SK-N-SH (cell line): ENCODE data around the gene BSCL2. TPM values are rescaled to one million over a fixed set of nuclear protein-coding genes. Genes with fewer than 3 reads are reported as not detected.

Experiments
- CTCF ChIA-PET: fragments of 300-600, 350-600 bp; formaldehyde crosslinking; extraction: SDS; loops from one replicate; lab custom pipeline; 2021; lab: Yijun Ruan, JAX
- POLR2A ChIA-PET: fragments of 350-600 bp; sonication (Branson Sonifier 250); formaldehyde crosslinking; extraction: SDS; loops from one replicate; lab custom pipeline; 2020; ENCODE audit warnings: antibody characterized with exemption, inconsistent platforms; lab: Yijun Ruan, JAX
- DNase-seq: peaks from one replicate; pipeline ENCODE4 v3.0.0; 2012
- H2AFZ ChIP-seq: fragments of 200-600 bp; sonication (generic); 2 replicates; pipeline ENCODE4 v1.8.1; 2016; ENCODE audit warnings: antibody characterized with exemption, mild to moderate bottlenecking, low read depth
- H3F3A ChIP-seq: fragments of 200-600 bp; sonication (generic); replicated peaks from 2 replicates; pipeline ENCODE3; 2016; ENCODE audit warnings: antibody characterized with exemption, mild to moderate bottlenecking; ENCODE audit not compliant: insufficient read depth
- H3K27ac ChIP-seq, 2 experiments: fragments of 200-500 bp in 1 of 2; fragments of 200-600 bp in 1 of 2; sonication (Bioruptor generic) in 1 of 2; sonication (generic), shearing (Covaris generic) in 1 of 2; 2 replicates each; pipeline versions ENCODE4 v1.5.1 to v1.6.1; 2014 to 2016; ENCODE audit warnings: low read depth in 2 of 2, inconsistent platforms in 1 of 2, low read length in 1 of 2, mild to moderate bottlenecking in 1 of 2, mixed read lengths in 1 of 2
- H3K27me3 ChIP-seq: fragments of 200-600 bp; sonication (generic), shearing (Covaris generic); 2 replicates; pipeline ENCODE4 v1.6.1; 2016; ENCODE audit warnings: mixed run types; ENCODE audit not compliant: insufficient read depth
- H3K36me3 ChIP-seq, 2 experiments: fragments of 200-500 bp in 1 of 2; fragments of 200-600 bp in 1 of 2; sonication (Bioruptor generic) in 1 of 2; sonication (generic) in 1 of 2; replicated peaks in 1 of 2; 2 replicates each; pipeline versions ENCODE3 to v1.5.1; 2014 to 2016; ENCODE audit warnings: low read length in 1 of 2, mild to moderate bottlenecking in 1 of 2; ENCODE audit not compliant: insufficient read depth in 2 of 2, control insufficient read depth in 1 of 2
- H3K4me1 ChIP-seq, 2 experiments: fragments of 200-500 bp in 1 of 2; fragments of 200-600 bp in 1 of 2; sonication (Bioruptor generic) in 1 of 2; sonication (generic), shearing (Covaris generic) in 1 of 2; 2 replicates each; pipeline versions ENCODE4 v1.5.1 to v1.6.1; 2014 to 2016; ENCODE audit warnings: low read depth in 1 of 2, low read length in 1 of 2, mixed run types in 1 of 2; ENCODE audit not compliant: insufficient read depth in 2 of 2, control insufficient read depth in 1 of 2
- H3K4me2 ChIP-seq: fragments of 200-600 bp; sonication (generic), shearing (Covaris generic); 2 replicates; pipeline ENCODE4 v1.6.1; 2017; ENCODE audit warnings: mixed run types
- H3K4me3 ChIP-seq, 2 experiments: fragments of 200-500 bp in 1 of 2; fragments of 200-600 bp in 1 of 2; sonication (Bioruptor generic) in 1 of 2; sonication (generic), shearing (Covaris generic) in 1 of 2; 2 replicates each; pipeline versions ENCODE4 v1.5.1 to v1.8.1; 2014 to 2016; ENCODE audit warnings: low read depth in 2 of 2, inconsistent platforms in 1 of 2, low read length in 1 of 2, mild to moderate bottlenecking in 1 of 2, mixed read lengths in 1 of 2, moderate library complexity in 1 of 2
- H3K79me2 ChIP-seq: fragments of 200-600 bp; sonication (generic); 2 replicates; pipeline ENCODE4 v1.8.1; 2017; ENCODE audit warnings: mild to moderate bottlenecking; ENCODE audit not compliant: insufficient read depth
- H3K9ac ChIP-seq: fragments of 200-600 bp; sonication (generic); 2 replicates; pipeline ENCODE4 v1.6.1; 2017; ENCODE audit warnings: mixed run types
- H3K9me2 ChIP-seq: fragments of 200-600 bp; sonication (generic); 2 replicates; pipeline ENCODE4 v1.6.1; 2017; ENCODE audit warnings: mixed run types
- H3K9me3 ChIP-seq: fragments of 200-600 bp; sonication (generic); 2 replicates; pipeline ENCODE4 v1.6.1; 2017; ENCODE audit warnings: mixed run types, mild to moderate bottlenecking, moderate library complexity
- H4K20me1 ChIP-seq: fragments of 200-600 bp; sonication (generic); 2 replicates; pipeline ENCODE4 v1.6.1; 2017; ENCODE audit warnings: mild to moderate bottlenecking, mixed run types; ENCODE audit not compliant: insufficient read depth
- CHD2 ChIP-seq: fragments of 150-350 bp; IDR thresholded peaks from 2 replicates; pipeline ENCODE4 v1.6.1; 2018; ENCODE audit warnings: low read length; ENCODE audit not compliant: partially characterized antibody
- CTCF ChIP-seq: fragments of 200-600 bp; sonication (generic); IDR thresholded peaks from 2 replicates; pipeline ENCODE4 v1.6.1; 2017; ENCODE audit warnings: antibody characterized with exemption, mild to moderate bottlenecking, moderate library complexity
- EP300 ChIP-seq, 2 experiments: IDR thresholded peaks; 2 replicates each; pipeline versions ENCODE4 v1.4.0 to v1.6.1; 2012; ENCODE audit warnings: borderline replicate concordance in 1 of 2, low read depth in 1 of 2, low read length in 1 of 2
- EZH2phosphoT487 ChIP-seq: fragments of 200-600 bp; sonication (generic); IDR thresholded peaks from 2 replicates; pipeline ENCODE4 v1.6.1; 2017; ENCODE audit warnings: low read depth, mixed run types, mild to moderate bottlenecking, antibody characterized with exemption, moderate library complexity, borderline replicate concordance
- FOSL2 ChIP-seq: IDR thresholded peaks from 2 replicates; pipeline ENCODE4 v1.4.0; 2012; ENCODE audit warnings: low read depth, mild to moderate bottlenecking, moderate library complexity, borderline replicate concordance
- GABPA ChIP-seq: IDR thresholded peaks from 2 replicates; pipeline ENCODE4 v1.4.0; 2012; ENCODE audit warnings: low read depth, mild to moderate bottlenecking
- GATA2 ChIP-seq: sonication (generic); formaldehyde crosslinking; IDR thresholded peaks from 2 replicates; pipeline ENCODE4 v1.5.0; 2020; ENCODE audit warnings: mild to moderate bottlenecking, missing genetic modification reagents
- IRF3 ChIP-seq: fragments of 150-350 bp; IDR thresholded peaks from 2 replicates; pipeline ENCODE4 v1.6.1; 2016; ENCODE audit warnings: mild to moderate bottlenecking, low read depth, low read length
- JUND ChIP-seq: IDR thresholded peaks from 2 replicates; pipeline ENCODE4 v1.4.0; 2012
- MEF2A ChIP-seq: IDR thresholded peaks from 2 replicates; pipeline ENCODE4 v1.4.0; 2012; ENCODE audit warnings: low read depth, borderline replicate concordance
- MXI1 ChIP-seq: IDR thresholded peaks from 2 replicates; pipeline ENCODE4 v1.6.1; 2012; ENCODE audit warnings: mild to moderate bottlenecking, low read depth, low read length, improper control_type of control experiment
- NFIC ChIP-seq: IDR thresholded peaks from 2 replicates; pipeline ENCODE4 v1.4.0; 2012; ENCODE audit warnings: borderline replicate concordance
- NRF1 ChIP-seq: IDR thresholded peaks from 2 replicates; pipeline ENCODE4 v1.6.1; 2012; ENCODE audit warnings: low read depth, mild to moderate bottlenecking, low read length
- PBX3 ChIP-seq: IDR thresholded peaks from 2 replicates; pipeline ENCODE4; 2012
- POLR2AphosphoS5 ChIP-seq: IDR thresholded peaks from 2 replicates; pipeline ENCODE4 v1.6.1; 2012; ENCODE audit warnings: low read depth, low read length
- RFX5 ChIP-seq: IDR thresholded peaks from 2 replicates; pipeline ENCODE4 v1.6.1; 2012; ENCODE audit warnings: mild to moderate bottlenecking, improper control_type of control experiment, low read length
- RXRA ChIP-seq: IDR thresholded peaks from 2 replicates; pipeline ENCODE4 v1.4.0; 2012; ENCODE audit warnings: low read depth, mild to moderate bottlenecking, borderline replicate concordance
- SIN3A ChIP-seq: IDR thresholded peaks from 2 replicates; pipeline ENCODE4 v1.6.1; 2012; ENCODE audit warnings: low read depth, mild to moderate bottlenecking, low read length, moderate library complexity, borderline replicate concordance
- SMC3 ChIP-seq: IDR thresholded peaks from 2 replicates; pipeline ENCODE4 v1.6.1; 2012; ENCODE audit warnings: low read depth, low read length, improper control_type of control experiment
- TAF1 ChIP-seq: IDR thresholded peaks from 2 replicates; pipeline ENCODE4 v1.6.1; 2012; ENCODE audit warnings: low read depth, mild to moderate bottlenecking, low read length, moderate library complexity, borderline replicate concordance
- USF2 ChIP-seq: fragments of 150-350 bp; IDR thresholded peaks from 2 replicates; pipeline ENCODE4 v1.6.1; 2017; ENCODE audit warnings: antibody characterized with exemption, low read length, low read depth, borderline replicate concordance
- WGBS: methylation state at CpG from one replicate; pipeline ENCODE4 v1.1.6; 2017; ENCODE audit warnings: low lambda C conversion rate; 5-methylcytosine and 5-hydroxymethylcytosine counted together
- polyA plus RNA-seq, 3 experiments: library from polyadenylated mRNA; depleted of rRNA; stranded (reverse); fragments of >200 nt; gene quantifications; 2 replicates each; pipeline ENCODE4 v1.2.3, GENCODE V29; 2012

The BSCL2 gene
- polyA plus RNA-seq, 1 of the 3 experiments (the other 2 are of a cell fraction) = 81.5 TPM

- no peak; a peak in 1 of 4 replicates for TF ChIP-seq EP300 (IDR thresholded peaks at IDR 0.05; ENCODE audit: borderline replicate concordance in 1 of 2, low read depth in 1 of 2, low read length in 1 of 2)
- peak; percentile 79 for TF ChIP-seq GABPA
- no peak for TF ChIP-seq EZH2phosphoT487
- TF ChIP-seq SIN3A = peak; percentile 90; the same call in 1 of the 2 replicates
- TF ChIP-seq FOSL2 = no peak
- peak; percentile 99 for TF ChIP-seq MXI1
- peak; percentile 46; the same call in 1 of the 2 replicates for TF ChIP-seq JUND
- no peak for TF ChIP-seq IRF3
- peak; percentile 97 for TF ChIP-seq TAF1
- TF ChIP-seq NFIC = no peak
- TF ChIP-seq SMC3 = no peak
- peak; percentile 51; the same call in 1 of the 2 replicates for TF ChIP-seq NRF1
- TF ChIP-seq, all 33 proteins: peak for 15
These were observed 61.0 kb downstream of the BSCL2 start, which contains the start of gene GANAB (continued) for GRCh38 chr11:62645946-62646824.

GRCh38 chr11:62645671-62645945 is 61.6 kb downstream of the BSCL2 start:
- peaks cover 5 to 8% of the 10 kb centered on the region in 2 experiments; a peak in 2 of 4 replicates for H3K4me1 ChIP-seq
- peaks cover 21 to 39% of the 10 kb centered on the region in 2 experiments for H3K36me3 ChIP-seq
- POLR2A ChIA-PET = interaction anchor here (0.5 to 7.3 kb wide), 8 partner anchors 19 to 1402 kb away, joined by 3 to 52 read pairs (median 4); partner anchors contain the start of genes C11orf98, CSKMT, LBHD1 and MTA2
- H3K4me2 ChIP-seq = peak overlapping the region; percentile 92
- peak overlapping the region; percentile 97 for H3K9ac ChIP-seq
- no peaks in the 10 kb centered on the region for H3K27me3 ChIP-seq
- CTCF ChIA-PET = interaction anchor here (0.6 to 1.6 kb wide), 6 partner anchors 20 to 251 kb away, joined by 3 to 5 read pairs (median 4); partner anchors contain the start of genes C11orf98, CSKMT and SLC3A2
- peaks cover 5% of the 10 kb centered on the region for H3F3A ChIP-seq
- 10% methylated on average over 11 of the region's 11 CpGs for WGBS
- H3K79me2 ChIP-seq = peaks cover 63% of the 10 kb centered on the region
- peak; percentile 24 for DNase-seq
- 0 out of 2 replicates have a peak, but pooled peaks cover 5% of the 10 kb centered on the region for H4K20me1 ChIP-seq
- H2AFZ ChIP-seq = no peak overlapping the region
- H3K9me2 ChIP-seq = no peaks in the 10 kb centered on the region
- peak overlapping the region; percentile 78 to 87 for H3K4me3 ChIP-seq
- H3K9me3 ChIP-seq = no peaks in the 10 kb centered on the region
- H3K27ac ChIP-seq = peak overlapping the region; percentile 77 to 88
- no peak for TF ChIP-seq RXRA
- TF ChIP-seq GATA2 = no peak
- no peak for TF ChIP-seq CHD2
- no peak for TF ChIP-seq USF2
- no peak for TF ChIP-seq NFIC
- no peak for TF ChIP-seq CTCF
- TF ChIP-seq NRF1 = no peak
- no peak for TF ChIP-seq MEF2A
- no peak for TF ChIP-seq RFX5
- no peak for TF ChIP-seq IRF3
- no peak for TF ChIP-seq PBX3
- no peak for TF ChIP-seq POLR2AphosphoS5
